Effector CD4-positive, alpha-beta T cell (primary cell): ENCODE data around the gene DNAJA3.

ENCODE experiments used
- DNase-seq: peaks from one replicate; pipeline ENCODE4 v3.0.0-alpha.2; 2020

DNAJA3 gene

DNA sequence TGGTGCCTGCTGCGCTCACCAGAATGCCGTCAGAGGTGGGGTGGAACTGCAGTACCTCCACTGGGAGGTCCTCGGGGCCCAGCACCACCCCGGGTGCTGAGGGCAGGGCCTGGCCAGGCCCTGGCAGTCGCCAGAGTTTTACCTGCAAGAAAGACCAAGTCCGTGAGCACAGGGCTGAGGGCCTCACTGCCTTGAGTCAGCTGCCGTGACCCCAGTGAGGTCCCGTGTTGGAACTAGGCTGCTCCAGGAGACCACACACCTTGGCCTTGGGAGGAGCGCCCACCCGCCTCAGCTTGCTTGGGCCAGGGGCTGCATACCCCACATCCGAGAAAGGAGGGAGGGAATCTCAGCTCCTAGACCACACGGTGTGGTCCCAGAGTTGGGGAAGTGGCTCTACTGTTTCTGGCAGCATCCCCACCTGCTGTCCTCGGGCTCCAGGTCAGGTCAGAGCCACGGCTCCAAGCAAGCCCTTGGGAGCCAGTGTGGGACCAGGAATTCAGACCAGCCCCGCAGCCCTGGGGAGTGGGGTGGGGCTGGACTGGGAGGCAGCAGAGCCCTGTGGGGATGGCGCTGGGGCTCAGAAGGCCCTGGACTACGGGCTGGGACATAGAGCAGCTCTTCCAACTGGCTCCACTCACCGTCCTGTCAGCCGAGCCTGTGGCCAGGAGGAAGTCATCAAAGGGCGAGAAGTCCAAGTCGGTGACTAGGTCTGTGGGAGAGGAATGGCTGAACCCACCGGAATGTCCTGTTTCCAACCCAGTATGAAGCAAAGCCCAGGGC is 17.9 kb upstream of the DNAJA3 start:
- no peak for DNase-seq

DNA sequence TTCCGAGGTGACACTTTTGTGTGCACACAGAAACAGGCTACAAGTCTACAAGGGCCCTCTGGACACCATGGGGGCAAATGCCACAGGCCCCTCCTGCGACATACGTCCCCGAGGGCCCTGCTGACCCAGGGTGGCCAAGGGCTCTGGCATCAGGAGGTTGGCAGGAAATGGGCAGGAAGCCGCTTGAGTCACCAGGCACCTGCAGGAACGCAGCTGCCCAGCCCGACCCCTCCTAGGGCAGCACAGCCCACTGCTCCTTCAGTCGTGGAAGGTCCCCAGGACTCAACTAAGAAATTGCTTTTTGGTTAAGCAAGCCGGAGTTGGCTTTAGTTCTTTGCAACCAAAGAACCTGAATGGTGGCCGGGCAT is 17.4 kb upstream of the DNAJA3 start:
- no peak for DNase-seq

- no peak for DNase-seq
Observed at GRCh38 chr16:4409081-4409932, 16.4 kb upstream of the DNAJA3 start.

GRCh38 chr16:4410335-4411075 is 15.2 kb upstream of the DNAJA3 start:
- no peak for DNase-seq

- no peak for DNase-seq
Observed at GRCh38 chr16:4411684-4412083, 14.0 kb upstream of the DNAJA3 start.

- no peak for DNase-seq
Observed at GRCh38 chr16:4412159-4412558, 13.5 kb upstream of the DNAJA3 start.

- no peak for DNase-seq
Observed at GRCh38 chr16:4412854-4413253, 12.8 kb upstream of the DNAJA3 start.

DNA sequence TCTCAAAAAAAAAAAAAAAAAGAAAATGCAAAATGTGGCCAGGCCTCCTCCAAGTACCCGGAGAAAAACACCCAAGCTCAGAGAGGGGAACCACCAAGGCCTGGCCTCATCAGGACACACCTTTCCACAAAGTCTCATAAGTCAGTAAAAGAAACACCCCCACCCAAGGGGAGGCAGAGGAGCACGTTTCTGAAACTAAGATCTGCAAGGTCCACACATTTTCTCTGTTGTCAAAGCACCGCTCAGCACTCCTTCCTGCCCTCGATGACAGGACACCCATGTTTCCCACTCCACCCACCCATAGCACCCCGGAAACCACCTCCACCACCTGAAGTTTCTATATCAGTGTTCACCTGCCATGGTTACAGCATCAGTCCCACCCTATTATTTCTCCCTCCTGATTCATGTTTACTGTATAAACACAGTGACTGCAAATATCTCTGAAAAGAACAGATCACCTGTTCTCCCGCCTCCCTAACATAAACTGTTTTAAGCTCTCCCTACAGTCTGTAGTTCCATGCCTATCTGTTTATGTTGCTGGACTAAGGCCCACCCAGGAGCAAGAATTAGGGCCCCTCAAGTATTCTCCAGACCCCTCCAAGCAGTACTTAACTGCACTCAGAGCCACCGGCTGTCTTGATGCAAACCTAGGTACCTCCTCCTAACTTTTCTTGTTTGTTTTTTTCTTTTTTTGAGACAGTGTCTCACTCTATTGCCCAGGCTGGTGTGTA is 11.3 kb upstream of the DNAJA3 start:
- DNase-seq: peak; percentile 79

GRCh38 chr16:4415538-4416199 is 10.0 kb upstream of the DNAJA3 start:
- peak; percentile 50 for DNase-seq

DNA sequence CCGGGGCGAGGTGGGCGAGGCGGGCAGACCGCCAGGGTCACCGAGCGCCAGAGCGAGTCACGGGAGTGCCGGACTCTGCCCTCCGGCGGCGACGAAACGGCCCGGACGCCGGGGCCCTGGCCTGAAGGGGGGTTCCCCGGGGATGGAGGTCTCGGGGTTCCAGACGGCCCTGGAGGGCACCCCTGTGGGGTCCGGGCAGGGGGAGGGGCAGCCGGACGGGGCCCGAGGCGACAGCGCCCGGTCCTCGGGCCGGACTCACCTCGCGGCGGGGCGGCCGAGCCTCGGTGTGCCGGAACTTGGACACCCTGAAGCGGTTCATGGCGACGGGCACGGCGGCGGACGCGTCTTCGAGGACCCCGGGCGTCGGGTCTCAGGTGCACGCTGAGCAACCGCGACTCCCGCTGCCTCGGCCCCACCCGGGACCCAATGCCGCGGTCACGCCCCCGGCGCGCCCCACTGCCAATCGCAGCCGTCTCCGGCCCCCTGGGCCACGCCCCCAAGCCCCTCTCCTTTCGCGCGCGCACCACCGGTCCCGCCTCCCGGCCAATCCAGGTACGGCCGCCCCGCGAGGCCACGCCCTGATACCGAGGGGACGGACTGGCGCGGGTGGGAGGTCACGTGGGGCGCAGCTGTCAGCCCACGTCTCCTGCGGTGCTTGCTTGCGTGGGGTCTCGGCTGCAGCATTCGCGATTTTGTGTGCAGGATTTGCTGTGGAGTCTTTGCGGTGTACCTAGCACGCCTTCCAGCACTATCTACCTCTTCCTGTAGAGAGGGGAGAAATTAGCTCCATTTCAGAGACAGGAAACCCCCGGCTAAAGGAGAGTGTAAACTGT is 9.3 kb upstream of the DNAJA3 start, which contains the start of gene CORO7:
TSS of gene CORO7 (minus strand) at position 397 of the 833 bp plus-strand sequence. CDS start at position 319, 78 bp downstream.
- peak; percentile 99 for DNase-seq

DNA sequence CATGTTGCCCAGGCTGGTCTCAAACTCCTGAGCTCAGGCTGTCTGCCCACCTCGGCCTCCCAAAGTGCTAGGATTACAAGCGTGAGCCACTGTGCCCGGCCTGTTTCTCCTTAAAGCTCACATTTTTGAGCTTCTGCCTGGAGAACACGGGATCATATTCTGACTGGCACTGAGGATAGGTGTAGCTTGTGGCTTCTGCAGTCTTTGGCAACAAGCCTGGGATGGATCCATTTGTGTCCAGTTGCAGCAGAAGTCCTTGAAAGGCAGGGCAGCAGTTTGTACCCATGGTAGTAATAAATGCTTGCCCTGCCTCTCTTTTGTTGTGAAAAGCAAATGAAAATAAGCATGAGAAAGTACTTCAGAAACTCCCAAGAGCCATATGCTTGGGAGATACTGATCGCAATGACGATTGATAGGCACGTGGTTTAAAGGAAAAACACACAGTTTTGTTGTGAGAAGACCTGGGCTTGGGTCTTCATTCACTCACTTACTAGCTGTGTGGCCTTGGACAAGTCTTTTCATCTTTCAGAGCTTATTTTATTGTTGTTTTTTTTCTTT is 6.2 kb upstream of the DNAJA3 start:
- no peak for DNase-seq

DNA sequence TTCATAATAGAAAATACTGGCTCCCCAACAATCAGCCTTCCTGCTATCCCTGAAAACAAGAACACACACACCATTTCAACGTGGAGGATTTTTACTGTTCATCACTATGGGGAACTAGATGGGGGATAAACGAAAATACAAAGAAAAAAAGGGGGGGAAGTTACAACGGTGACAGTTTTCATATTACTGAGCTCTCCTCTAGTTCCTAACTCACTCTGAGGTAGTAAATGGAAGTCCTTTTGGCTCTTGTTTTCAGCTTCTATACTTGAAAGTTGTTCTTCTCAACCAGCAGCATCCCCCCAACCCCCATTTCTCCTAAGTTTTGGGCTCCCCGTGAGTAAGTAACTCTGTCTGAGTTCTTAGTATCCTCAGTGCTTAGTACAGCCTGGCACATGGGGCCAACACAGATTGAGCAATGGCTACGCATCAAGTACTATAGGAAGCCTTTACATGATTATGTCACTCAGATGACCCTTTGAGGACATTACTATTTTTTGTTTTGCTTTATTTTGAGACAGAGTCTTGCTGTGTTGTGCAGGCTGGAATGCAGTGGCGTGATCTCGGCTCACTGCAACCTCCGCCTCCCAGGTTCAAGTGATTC is 5.1 kb upstream of the DNAJA3 start:
- DNase-seq: no peak

DNA sequence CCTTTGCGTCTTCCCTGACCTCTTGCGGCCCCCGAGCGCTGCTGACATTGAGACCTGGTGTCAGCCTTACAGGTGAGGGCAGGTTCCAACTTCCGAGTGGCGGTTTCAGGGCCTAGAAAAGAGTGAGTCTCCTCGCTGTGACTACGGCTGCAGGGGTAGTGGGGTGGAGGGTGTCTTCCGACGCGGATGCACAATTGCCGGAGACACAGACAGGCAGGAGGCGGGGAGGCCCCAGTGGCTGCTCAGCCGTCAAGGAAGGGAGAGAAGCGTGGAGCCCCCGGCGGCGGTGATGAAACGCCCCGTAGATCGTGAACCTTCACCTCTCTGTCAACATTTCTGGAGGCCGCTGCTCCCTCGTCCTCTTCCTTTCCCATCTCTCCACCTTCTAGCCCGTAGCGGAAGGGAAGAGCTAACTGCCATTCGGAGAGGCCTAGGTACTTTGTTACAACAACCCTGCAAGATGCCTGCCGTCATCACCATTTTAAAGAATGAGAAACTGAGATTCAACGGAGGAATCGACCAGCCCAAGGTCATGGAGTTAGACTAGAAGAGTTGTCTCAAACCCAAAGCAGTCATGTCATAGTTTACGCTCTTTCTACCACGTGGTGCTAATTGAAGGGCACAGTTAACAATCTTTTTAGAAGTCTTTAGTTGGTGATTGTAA is 485 bp downstream of the DNAJA3 start:
- DNase-seq: no peak

DNA sequence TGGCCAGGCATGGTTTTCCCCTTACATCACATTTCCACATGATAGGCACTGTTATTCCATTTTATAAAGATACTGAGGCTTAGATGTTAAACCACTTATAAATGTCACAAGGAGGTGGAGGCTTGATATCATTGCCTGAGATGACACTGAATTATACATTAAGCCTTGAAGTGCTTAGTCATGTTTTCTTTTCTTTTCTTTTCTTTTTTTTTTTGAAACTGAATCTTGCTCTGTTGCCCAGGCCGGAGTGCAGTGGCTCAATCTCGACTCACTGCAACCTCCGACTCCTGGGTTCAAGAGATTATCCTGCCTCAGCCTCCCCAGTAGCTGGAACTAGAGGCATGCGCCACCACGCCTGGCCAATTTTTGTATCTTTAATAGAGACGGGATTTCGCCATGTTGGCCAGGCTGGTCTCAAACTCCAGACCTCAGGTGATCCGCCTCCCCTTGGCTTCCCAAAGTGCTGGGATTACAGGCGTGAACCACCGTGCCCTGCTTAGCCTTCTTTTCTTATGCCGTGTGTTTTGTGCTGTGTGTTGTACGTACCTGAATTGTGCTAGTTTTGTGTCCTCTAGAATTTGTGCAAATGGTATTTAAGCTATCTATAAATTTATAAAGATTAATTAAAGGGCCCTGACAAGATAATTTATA is 1.2 kb downstream of the DNAJA3 start:
- DNase-seq: no peak

GRCh38 chr16:4428500-4428899 is 2.8 kb downstream of the DNAJA3 start:
- DNase-seq: no peak

- DNase-seq: no peak
Observed at GRCh38 chr16:4431023-4431422, 5.4 kb downstream of the DNAJA3 start.

DNA sequence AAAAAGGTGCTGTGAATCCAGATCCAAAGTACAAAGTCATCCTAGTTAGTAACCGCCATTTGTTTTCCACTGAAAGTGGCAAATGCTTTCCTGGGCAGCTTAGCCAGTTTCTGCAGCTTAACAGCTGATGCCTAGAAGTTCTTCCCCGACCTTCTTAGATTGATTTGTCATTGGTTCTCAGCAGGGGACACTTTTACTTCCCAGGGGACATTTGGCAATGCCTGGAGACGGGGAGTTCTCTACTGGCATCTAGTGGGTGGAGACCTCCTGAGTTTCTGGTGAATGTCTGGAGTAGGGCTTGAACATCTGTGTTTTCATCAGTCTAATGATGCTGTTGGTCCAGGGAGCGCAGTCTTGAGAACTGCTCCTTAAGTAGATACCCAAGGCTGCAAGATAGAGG is 7.6 kb downstream of the DNAJA3 start:
- DNase-seq: no peak

DNA sequence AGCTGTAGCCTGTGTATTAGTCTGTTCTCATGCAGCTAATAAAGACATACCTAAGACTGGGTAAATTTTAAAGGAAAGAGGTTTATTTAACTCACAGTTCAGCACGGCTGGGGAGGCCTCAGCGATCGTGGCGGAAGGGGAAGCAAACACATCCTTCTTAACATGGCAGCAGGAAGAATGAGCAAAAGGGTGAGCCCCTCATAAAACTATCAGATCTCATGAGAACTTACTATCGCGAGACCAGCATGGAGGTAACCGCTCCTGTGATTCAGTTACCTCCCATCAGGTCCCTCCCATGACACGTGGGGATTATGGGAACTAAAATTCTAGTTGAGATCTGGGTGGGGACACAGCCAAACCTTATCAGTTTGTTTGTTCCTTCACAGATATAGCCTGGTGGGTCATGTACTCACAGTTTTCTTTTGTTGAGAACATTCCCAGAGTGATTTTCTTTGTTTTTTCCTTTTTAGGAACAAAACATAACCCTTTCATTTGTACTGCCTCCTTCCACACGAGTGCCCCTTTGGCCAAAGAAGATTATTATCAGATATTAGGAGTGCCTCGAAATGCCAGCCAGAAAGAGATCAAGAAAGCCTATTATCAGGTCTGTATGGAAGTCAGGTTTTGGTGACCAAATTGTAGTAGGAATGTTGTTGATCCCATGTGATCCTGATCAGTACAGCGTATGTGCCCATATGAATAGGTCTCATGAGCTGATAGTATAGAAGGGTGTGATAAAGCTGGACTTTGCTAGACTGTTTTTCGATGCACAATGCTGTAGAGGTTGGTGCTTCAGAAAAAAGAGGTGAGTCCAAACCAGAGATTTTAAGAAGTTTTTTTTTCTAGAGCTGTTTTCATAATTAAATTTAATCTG is 8.5 kb downstream of the DNAJA3 start:
- no peak for DNase-seq
